DMS114 treated with DMSO at 0.1 percent for 48 hours (cell line): ENCODE measurements around the gene PARVG.

Experiments used
- DNase-seq: peaks from one replicate; lab custom pipeline; 2025; ENCODE audit not compliant: unreplicated experiment; lab: John Stamatoyannopoulos, UW

The PARVG gene

DNA sequence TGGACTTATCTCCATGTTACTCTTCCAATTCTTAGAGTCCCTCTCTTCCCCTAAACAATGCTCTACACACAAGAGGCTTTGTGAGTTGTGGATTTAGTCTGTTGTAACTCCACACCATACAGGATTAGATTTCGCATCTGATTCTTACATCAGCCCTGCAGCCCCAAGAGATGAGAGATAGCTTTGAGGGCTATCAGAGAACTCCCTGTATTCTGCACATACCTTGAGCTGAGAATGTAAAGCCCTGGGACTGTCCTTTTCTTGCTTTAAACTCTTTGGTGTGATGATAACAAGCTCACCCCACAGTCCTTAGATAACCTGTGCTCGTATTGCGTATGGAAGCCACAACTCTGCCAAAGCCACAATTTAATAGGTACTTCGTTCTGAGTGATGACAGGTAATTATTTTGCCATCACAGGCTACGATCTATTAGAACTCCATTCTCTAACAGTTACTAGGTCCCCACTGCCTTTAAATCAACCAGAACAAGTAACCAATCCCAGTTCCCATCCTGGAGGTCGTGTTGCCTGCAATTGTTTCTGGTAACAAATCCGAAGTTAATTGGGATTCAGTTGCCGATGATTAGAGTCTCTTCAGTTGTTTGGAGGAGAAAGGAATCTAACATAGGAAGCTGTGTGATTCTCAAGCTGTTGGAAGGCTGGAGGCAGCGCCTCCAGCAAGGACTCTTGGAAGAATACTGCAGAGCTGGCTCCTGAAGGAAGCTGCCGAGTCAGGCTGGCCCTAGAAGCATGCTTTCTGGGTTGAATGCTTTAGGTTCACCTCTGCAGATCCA, 1.3 kb upstream of the PARVG start:
- DNase-seq = no peak

DNA sequence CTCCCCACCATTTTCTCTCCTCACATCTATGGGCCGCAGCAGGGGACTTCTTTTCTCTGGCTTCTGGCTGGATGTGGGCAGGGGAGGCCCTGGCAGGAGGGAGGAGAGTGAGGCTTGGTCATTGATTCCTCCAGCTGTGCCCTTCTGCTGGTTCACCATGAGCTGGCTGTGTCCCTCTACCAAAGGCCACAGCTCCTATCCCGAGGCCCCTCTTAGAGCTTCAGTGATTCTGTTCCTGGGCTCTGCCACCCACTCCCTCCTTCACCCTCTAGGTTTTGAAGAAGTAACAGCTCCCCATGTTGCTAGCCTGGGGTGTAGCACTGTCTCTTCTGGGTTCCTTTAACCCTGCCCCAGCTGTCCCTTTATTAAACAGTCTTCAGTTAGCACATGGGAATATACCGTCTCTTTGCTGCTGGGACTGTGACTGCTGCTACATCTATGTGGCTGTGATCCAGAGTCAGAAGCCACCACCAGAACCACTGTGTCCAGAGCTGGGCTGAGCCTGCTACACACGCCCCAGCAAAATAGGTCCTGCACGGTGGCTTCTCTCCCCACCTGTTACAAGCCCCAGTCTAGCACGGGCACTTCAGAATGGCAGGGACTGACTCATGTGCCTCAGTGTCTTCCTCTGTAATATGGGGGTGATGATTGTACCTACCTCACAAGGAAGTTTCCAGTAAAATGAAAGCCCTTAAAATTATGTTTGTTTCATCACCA, 578 bp upstream of the PARVG start:
- DNase-seq = no peak

DNA sequence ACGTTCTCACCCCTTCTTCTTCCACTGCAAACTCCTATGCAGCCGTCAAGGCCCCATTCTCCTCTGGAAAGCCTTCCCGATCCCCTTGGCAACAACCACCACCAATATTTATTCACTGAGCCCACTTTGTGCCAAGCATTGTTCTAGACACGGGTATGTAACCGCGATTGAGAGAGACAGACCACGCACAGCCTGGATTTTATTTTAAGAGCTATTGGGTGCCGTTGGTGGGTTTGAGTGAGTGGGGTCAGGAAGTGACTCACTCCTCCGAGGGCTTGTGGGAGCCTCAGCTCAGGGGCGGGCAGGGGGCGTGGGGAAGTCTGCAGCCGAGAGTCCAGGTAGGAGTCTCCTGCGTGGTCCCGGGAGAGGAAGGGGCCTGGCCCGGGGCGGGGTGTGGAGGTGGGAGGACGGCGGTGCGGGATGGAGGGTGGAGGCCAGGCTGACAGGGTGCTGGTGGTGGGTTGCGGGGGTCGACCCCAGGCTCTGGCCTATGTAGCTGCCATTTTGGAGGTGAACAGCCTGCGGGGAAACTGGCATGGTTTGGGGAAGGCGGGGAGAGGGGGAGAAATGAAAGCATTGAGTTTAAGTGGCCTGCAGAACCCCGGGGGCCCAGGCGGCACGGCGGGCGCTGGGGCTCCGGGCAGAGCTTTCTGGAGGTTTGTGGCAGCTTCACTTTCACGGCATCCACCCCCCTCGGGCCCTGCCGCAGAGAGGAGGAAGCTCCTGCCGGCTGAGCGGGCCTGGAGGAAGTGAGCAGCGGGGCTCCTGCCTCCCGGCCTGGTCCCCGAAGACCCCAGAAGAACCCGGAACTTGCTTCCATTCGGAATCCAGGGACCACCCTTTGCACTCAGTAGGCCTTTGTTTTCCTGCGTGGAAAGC, 547 bp downstream of the PARVG start:
- no peak for DNase-seq

DNA sequence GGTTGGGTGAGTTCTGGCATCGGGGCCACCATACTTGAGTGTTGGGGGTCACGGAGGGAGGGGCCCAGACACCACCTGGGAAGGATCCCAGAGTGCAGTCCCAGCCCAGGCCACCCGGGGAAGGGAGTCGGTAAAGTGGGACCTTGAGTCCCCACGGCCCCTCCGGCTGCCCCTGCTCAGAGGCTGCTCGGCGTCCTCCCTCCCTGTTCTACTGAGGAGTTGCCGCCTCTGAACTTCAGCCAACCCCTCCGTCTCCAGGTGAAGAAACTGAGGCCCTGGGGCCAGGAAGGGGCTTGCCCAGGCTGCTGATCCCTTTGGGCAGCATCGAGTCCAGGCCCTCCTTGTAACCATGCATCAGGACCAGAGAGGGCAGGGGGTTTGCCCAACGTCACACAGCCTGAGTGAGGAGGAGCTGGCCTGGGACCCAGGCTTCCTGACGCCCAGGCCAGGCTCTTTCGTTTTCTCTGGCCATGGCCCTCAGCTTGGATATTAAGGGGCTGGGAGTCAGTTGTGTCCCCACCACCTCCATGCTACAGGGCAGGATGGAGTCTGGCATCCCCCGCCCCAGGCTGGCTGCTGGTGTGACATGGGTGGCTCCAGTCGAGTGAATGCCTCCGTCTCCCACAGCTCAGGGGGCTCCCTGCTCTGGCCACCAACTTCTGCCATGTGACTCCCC, 1.3 kb downstream of the PARVG start:
- no peak for DNase-seq

DNA sequence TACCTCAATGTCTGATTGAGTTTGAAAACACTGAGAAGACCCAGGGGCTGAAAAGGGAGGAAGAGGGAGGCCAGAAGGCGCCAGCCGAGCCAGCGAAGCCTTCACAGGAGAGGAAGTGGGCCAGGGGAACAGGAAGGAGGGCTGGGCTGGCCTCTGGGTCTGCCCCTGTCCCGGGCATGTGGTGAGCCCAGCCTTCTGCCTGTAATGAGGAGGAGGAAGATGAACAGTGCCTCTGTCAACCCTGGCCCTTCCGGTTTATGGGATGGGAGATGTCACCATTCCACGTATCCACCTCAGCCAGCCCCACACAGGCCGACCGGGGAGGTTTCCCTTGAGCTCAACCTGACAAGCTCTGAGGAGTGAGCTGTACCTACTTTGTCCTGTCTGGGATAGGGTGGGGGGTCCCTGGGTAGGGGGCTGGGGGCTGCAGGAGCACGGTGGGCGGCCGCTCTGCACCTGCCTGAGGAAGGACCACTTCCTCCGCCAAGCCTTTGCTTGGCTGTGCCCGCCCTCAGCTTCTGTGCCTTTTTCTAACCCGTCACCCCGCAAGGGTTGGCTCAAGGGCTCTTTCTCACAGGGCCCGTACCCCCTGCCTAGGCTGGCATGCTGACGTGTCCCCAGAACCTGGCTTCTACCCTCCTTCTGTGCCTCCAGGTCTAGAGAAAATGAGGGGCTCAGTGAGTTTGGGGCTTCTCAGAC, 2.0 kb downstream of the PARVG start:
- DNase-seq = no peak

DNA sequence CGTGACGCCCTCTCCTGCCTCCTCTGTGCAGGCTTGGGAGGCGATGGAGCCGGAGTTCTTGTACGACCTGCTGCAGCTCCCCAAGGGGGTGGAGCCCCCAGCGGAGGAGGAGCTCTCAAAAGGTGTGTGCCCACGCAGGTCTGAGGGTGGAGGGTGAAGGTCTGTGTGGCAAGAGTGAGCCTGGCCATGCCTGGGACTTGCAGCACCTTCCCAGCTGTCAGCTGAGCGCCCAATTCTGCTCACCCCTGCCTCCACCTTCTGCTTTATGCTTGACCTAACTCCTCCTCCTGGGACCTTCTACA, 2.5 kb downstream of the PARVG start:
- no peak for DNase-seq

DNA sequence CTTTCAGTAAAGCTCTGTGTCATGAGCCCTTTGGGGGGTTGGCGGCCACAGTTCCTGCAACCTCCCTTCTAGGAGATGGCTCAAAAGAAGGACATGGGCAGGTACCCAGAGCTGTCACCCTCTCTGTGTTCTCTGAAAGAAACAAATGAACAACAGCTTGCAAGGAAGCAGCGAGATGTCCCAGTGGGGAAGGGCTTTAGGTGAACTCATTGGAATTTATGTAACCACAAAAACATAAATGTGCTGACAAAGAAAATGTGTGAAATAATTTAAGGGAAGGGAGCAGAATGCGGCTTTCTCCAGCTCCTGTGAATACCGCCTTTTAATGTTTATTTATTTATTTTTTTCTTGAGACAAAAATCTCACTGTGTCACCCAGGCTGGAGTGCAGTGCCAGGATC, 3.3 kb downstream of the PARVG start:
- no peak for DNase-seq

DNA sequence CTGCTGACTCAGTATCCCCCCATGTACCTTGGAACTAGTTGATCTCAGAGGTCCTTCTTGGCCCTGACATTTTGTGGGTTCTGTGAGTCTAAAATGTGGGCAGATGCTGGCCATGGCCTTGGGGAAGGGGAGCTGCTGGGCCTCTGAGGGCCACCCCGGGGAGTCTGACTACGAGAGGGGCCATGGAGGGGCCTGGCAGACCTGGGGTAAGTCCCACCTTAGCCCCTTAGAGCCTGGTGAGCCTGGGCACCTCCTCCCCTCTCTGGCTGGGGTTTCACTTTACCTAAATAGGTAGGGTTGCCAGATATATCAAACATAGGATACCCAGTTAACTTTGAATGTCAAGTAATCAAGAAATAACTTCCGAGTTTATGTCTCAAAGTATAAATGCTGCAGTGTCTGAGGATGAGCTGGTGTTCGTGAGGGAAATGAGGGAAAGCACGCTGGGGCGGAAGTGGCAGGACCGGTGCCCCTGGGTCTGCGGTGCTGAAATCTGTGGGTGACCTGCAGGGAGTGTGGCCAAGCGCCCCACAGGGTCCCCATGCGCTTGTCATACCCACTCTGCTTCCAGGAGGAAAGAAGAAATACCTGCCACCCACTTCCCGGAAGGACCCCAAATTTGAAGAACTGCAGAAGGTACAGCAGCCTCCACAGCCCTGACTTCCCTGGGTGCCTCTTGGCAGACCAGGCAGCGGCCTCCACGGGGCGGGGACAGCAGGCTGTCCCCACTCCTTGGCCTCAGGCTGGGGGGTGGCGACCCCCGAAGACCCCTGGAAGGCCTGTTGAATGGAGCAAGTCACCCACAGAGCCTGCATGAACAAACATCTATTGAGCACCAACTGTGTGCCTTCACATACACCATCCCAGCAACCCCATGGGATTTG, 4.8 kb downstream of the PARVG start:
- no peak for DNase-seq

DNA sequence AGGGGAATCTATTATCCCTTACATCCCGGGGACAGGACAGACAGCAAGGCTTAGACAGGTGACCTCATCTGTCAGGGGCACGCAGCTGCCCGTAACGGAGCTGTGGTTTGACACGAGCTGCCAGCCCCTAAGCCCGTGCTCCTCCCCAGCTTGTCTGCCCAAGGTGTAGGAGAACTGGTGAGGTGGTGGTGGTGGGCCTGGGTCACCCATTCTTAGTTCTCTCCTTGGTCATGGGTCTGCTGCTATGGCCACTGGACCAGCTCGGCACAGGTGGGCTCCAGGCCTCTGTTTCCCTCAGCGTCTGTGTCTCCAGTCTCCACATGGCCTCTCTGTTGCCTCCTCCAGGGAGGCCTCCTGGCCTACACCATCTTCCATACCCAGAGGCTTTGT, 5.4 kb downstream of the PARVG start:
- no peak for DNase-seq

DNA sequence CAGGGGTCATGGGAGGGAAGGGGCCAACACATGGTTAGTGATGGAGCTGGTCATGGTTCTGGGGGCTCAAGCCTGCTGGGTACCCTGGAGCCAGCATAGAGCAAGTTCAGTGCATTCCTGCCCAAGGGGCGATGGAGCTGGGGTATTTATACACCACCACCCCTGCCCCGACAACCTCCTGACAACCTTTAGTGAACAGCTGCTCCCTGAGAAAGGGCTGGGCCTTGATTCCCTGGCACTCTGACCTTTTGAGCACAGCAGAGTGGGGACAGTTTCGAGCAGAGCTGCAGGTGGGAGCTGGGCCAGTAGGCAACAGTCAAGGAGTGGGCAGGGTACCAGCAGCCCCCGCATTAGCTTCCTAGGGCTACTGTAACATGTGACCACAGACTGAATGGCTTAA, 6.0 kb downstream of the PARVG start:
- no peak for DNase-seq

DNA sequence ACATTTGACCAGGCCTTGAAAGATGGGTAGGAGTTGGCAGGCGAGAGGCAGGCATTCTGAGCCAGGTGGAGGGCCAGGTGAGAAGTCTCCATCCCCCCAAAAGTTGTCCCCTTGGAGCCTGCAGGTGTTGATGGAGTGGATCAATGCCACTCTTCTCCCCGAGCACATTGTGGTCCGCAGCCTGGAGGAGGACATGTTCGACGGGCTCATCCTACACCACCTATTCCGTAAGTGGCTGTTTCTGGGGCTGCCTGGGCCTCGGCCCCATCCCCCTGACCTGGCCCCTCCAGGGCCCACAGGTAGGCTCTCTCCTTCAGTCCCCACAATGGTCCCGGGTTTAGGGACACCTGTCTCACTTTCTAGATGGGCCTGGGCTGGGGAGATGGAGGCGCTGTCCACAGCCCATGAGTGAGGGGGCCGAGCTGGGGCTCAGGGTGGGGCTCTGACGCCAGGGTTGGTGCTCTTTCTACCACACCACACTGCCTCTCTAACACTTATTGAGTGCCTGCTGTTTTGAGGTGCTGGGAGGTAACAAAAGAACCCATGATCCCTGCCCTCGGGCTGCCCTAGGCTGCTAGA, 7.0 kb downstream of the PARVG start:
- no peak for DNase-seq

DNA sequence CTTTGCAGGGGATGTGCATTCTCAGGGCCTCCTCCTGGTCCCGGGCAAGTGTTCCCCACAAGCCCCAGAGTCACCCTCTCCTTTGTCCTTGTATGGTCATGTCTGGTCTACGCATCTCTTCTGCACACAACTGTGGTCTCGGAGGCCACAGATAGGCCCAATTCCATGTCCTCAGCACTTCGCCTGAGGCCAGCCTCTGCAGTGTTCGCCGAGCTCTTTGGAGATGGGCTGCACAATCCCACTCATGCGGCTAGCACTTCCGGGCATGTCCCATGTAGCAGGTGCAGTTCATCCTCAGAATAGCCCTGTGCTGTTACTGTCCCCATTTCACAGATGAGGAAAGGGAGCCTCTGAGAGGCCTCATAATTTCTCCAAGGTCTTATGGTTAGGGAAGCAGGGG, 7.6 kb downstream of the PARVG start:
- no peak for DNase-seq

DNA sequence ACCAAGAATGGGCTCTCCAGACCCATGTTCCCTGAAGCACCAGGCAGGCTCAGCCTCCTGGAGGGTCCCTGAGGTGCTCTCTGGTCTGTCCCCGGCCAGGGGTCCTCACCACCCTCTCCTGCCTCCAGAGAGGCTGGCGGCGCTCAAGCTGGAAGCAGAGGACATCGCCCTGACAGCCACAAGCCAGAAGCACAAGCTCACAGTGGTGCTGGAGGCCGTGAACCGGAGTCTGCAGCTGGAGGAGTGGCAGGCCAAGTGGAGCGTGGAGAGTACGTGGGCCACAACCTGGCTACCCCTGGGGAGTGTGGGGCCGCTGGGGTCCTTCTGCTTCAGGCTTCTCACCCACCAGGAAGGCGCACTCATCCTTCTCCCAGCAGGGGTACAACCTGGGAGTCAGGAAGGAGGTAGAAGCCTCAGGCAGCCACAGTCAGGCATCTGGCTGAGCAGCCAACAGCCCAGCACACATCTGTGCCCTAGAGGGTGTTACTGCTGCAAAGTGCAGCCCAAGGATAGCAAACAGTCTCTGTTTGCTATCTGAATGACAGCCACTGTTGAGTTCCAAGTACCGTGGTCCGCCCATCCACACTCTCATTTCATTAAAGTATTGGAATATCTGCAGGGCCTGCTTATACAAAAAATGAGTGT, 8.4 kb downstream of the PARVG start:
- DNase-seq = no peak

DNA sequence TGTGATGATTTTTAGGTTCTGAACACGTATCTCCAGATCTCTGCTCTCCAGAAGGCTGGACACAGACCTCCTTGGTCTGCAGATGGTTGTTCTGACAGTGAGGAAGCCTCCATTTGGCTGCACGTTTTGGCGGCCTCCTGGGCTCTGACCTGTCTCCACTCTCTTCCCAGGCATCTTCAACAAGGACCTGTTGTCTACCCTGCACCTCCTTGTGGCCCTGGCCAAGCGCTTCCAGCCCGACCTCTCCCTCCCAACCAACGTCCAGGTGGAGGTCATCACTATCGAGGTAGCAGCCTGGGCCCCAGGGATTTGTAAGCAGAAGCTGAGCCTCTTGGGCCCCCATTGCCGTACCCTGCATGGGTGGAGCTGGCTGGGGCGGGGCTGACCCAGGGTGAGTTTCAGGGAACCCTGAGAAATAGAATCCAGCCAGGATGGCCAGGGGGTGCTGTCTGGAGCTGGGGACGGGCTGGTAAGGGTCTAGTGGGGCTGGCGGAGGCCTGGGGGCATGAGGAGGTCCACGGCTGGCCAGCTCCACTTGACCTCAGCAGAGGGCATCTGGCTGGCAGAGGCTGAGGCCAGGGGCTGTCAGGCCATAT, 9.8 kb downstream of the PARVG start:
- no peak for DNase-seq

DNA sequence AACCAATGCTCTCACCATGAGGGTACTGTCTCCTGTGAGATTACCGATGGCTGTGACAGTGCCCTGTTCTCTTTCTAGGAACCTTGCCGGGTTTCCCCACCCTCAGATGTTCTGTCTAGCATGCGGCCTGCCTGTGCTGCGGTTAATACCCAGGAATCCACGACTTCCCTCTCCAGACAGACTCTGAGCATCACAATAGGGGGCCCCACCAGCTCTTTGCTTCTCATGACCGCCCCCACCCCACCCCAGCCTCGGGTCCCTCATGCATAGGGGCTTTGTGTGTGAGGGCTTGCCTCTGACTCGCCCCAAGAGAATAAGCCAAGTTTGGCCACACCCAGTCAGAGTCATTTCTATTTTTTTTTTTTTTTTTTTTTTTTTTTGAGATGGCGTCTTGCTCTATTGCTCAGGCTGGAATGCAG, 10.3 kb downstream of the PARVG start:
- no peak for DNase-seq

DNA sequence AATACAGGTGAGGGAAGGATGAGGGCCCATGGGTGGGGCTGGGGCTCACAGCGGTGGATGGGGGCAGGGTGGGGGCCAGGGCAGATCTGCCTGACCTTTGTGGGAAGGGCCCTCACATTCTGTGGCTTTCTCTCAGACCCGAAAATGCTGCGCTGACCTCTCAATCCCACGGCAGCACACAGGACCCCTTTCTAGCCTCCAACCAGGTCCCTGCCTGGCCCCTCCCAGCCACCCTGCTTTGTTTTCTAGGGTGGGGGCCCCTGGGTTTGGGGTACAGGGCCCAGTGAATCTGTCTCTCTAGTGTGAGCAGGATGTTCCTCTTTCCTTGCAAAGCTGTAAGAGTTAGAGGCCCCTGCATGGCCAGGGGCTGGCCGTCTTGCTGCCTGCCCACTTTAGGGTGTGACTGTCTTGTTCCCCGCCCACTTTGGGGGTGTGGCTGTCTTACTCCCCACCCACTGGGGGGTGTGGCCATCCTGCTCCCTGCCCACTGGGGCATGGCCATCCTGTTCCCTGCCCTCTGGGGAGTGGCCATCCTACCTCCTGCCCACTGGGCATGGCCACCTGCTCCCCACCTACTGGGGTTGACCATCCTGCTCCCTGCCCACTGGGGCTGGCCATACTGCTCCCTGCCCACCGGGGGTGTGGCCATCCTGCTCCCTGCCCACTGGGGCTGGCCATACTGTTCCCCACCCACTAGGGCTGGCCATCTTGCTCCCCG, 11.5 kb downstream of the PARVG start:
- DNase-seq = no peak

DNA sequence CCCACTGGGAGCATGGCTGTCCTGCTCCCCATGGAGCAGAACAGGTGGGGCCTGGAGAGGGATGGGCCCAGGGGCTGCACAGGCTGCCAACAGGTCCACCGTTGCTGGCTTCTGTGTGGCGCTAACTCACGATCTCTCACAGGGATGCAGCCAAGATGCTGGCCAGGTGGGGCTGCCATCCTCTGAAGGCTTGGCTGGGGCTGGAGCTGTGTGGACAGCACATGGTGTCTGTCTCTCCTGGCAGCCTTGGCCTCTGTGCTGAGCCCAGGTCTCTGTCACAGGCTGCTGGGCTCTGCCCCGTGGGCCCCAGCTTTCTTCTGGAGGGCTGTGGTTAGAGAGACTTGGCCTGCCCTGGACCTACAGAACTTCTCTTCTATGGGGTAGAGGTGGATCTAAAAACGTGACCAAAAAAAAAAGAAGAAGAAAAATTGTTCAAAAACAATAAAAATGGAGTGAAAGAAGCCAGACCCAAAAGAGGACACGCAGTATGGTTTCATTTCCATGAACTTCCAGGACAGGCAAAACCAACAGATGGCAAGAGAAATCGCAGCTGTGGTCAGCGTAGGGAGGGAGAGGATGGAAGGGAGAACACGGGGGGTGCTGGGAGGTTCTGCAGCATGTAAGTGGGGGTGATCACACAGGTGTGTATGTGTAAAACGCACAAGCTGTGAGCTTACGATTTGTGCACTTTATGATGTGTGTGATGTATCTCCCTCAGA, 12.2 kb downstream of the PARVG start:
- DNase-seq = no peak
